Effector memory CD8-positive, alpha-beta T cell (primary cell): ENCODE data around the gene SGMS1.

Source experiments
- ATAC-seq: fragments of 150-1000 bp; cut with Tn5 transposase; replicated peaks from 2 replicates; pipeline ENCODE4 v1.10.0; 2021; ENCODE audit warnings: mild to moderate bottlenecking, moderate library complexity
- DNase-seq, 3 experiments: peaks; one replicate each; pipeline ENCODE4 v3.0.0; 2021
- H3K27ac Mint-ChIP-seq, 2 donors: one replicate each; pipeline ENCODE4 v1.8.0; 2022; ENCODE audit warnings: mild to moderate bottlenecking in 2 of 2, mixed read lengths in 2 of 2, moderate library complexity in 2 of 2
- H3K27me3 Mint-ChIP-seq, 2 donors: one replicate each; pipeline ENCODE4 v1.8.0; 2022; ENCODE audit warnings: mixed read lengths in 2 of 2
- H3K36me3 Mint-ChIP-seq: one replicate; pipeline ENCODE4 v1.8.0; 2022; ENCODE audit warnings: mild to moderate bottlenecking, moderate library complexity, mixed read lengths; ENCODE audit not compliant: insufficient read depth
- H3K4me1 Mint-ChIP-seq, 2 donors: one replicate each; pipeline ENCODE4 v1.8.0; 2022; ENCODE audit warnings: low read depth in 2 of 2, mixed read lengths in 2 of 2
- H3K4me3 Mint-ChIP-seq, 2 donors: one replicate each; pipeline ENCODE4 v1.8.0; 2022; ENCODE audit warnings: mild to moderate bottlenecking in 2 of 2, mixed read lengths in 2 of 2, moderate library complexity in 2 of 2
- H3K9me3 Mint-ChIP-seq, 2 donors: one replicate each; pipeline ENCODE4 v1.8.0; 2022; ENCODE audit warnings: mixed read lengths in 2 of 2

Gene SGMS1

GRCh38 chr10:50419091-50419490 lies 204.7 kb downstream of the SGMS1 start:
- H3K4me1 Mint-ChIP-seq = peaks cover 21 to 42% of the 10 kb centered on the region in 2 donors
- no peak overlapping the region for H3K27ac Mint-ChIP-seq

DNA sequence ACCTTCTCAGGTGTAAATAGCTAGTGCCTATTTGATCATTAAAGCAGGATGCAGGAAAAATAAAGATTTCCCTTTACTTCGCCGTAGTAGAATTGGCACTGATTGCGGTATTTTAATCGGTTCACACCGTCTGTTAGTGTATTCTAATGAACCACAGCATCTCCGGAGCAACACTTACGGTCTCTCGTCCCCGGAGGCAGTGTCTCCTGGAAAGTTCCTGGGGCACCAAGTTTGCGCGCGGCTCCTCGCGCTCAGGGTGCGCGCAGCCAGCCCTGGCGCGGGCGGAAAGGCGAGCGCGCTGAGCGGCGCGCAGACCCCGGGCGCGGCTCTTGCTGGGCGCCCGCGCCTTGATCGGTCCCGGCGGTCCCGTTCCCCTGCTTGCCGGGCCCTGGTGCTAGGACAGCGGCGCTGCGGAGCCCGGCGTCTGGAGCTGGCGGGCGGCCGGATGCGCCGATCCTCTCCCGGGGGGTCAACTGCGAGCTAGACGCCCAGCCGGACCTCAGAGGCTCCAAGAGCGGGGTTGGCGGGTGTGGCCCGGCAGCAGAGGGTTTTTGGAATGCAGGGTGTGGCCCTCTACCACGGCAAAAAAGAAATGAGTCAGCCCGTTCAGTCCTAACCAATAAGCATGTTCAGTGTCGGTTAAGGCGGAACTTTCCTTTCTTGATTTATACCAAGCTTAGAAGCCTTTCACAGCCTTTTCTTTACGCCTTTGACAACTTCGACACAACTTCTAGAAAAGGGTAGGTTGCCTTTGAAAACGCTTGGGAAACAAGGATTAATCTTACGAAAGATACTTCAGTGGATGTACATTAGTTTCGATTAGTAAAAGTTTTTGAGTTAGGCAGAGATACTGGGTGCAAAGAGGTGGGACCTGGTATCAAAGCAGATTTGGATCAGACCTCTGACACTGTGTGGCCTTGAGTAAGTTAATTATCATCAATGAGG lies 205.6 kb downstream of the SGMS1 start:
- H3K4me1 Mint-ChIP-seq = peaks cover 21 to 47% of the 10 kb centered on the region in 2 donors
- peaks cover 2% of the 10 kb centered on the region for H3K36me3 Mint-ChIP-seq
- H3K27me3 Mint-ChIP-seq = no peaks in the 10 kb centered on the region
- ATAC-seq (peak; percentile 74), DNase-seq (peak; percentile 17 to 34 (median 28))
- peak overlapping the region; percentile 86 to 89 for H3K4me3 Mint-ChIP-seq
- H3K27ac Mint-ChIP-seq = peak overlapping the region; percentile 65 to 88
- H3K9me3 Mint-ChIP-seq = no peaks in the 10 kb centered on the region

More at GRCh38 chr10:50419091-50419490, 204.7 kb downstream of the SGMS1 start:
- Mint-ChIP-seq H3K9me3 (no peaks in the 10 kb centered on the region), H3K36me3 (peaks cover 2% of the 10 kb centered on the region), H3K4me3 (peak overlapping the region in 1 of 2 donors; percentile 89), H3K27me3 (no peaks in the 10 kb centered on the region)
- DNase-seq (no peak), ATAC-seq (no peak)

- no peak for DNase-seq
- H3K27ac Mint-ChIP-seq = peak overlapping the region; percentile 65 to 88
Observed at GRCh38 chr10:50417486-50417885, 206.3 kb downstream of the SGMS1 start.

DNA sequence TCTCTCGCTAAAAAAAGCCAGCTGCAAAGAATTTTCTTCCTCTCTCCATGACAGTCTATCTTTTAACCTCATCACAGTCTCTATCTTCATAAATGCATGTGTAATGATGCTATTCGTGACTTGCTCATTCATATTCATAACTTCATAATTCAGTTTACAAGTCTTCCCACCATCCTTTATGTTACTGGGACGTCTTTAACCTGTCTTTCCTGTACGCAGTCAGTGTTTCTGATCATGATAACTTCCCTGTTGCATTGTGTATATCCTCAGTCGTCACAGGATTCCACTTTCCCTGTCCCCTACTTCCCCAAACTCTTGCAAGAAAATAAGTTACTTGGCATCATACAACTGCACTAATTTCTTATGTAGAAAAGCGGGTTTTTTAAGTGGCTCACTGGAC lies 206.9 kb downstream of the SGMS1 start:
- no peak for ATAC-seq
- Mint-ChIP-seq H3K9me3 (no peaks in the 10 kb centered on the region), H3K4me3 (peak overlapping the region; percentile 86 to 89), H3K27ac (no peak overlapping the region), H3K27me3 (no peaks in the 10 kb centered on the region), H3K4me1 (peaks cover 26 to 51% of the 10 kb centered on the region in 2 donors), H3K36me3 (no peaks in the 10 kb centered on the region)
- no peak for DNase-seq

More at GRCh38 chr10:50417486-50417885, 206.3 kb downstream of the SGMS1 start:
- H3K9me3 Mint-ChIP-seq = no peaks in the 10 kb centered on the region
- peak; percentile 31 for ATAC-seq
- peak overlapping the region; percentile 86 to 89 for H3K4me3 Mint-ChIP-seq
- H3K27me3 Mint-ChIP-seq = no peaks in the 10 kb centered on the region
- H3K4me1 Mint-ChIP-seq = peaks cover 22 to 49% of the 10 kb centered on the region in 2 donors
- H3K36me3 Mint-ChIP-seq = peaks cover 2% of the 10 kb centered on the region

DNA sequence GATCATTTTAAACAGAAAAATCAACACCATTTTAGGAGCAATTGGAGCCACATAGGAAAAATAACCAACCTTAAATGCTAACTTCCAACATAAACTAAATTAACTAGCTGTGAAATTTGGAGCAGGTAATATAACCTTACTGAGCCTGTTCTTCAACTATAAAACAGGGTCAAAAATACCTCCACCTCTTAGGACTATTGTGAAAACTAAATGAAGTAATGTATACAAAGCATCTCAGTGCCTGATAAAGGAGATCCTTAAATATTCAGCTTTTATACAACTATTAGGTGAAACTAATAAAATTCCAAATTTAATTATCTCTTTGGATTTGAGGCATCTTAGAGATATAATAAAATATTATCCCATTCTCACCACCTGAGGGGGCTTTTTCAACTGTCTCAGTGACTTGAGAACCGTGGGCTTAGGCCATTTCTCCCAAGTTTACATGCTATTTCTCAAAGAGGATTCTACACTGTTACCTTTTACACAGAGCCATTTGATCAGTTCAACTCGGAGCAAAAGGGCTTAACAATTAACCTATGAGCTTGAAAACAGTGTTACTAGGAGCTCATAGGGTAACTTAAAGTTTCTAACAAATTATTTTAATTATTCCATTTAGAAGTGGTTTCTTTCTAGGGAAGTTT lies 207.5 kb downstream of the SGMS1 start:
- DNase-seq (no peak), ATAC-seq (no peak)
- H3K27ac Mint-ChIP-seq = no peak overlapping the region
- no peaks in the 10 kb centered on the region for H3K36me3 Mint-ChIP-seq
- H3K4me3 Mint-ChIP-seq = peak overlapping the region in 1 of 2 donors; percentile 89
- peaks cover 29 to 51% of the 10 kb centered on the region in 2 donors for H3K4me1 Mint-ChIP-seq
- no peaks in the 10 kb centered on the region for H3K9me3 Mint-ChIP-seq
- H3K27me3 Mint-ChIP-seq = no peaks in the 10 kb centered on the region

- no peak for ATAC-seq
- no peaks in the 10 kb centered on the region for H3K36me3 Mint-ChIP-seq
- H3K27me3 Mint-ChIP-seq = no peaks in the 10 kb centered on the region
- peak overlapping the region in 1 of 2 donors; percentile 89 for H3K4me3 Mint-ChIP-seq
- no peaks in the 10 kb centered on the region for H3K9me3 Mint-ChIP-seq
- no peak for DNase-seq
- H3K4me1 Mint-ChIP-seq = peaks cover 32 to 53% of the 10 kb centered on the region in 2 donors
- H3K27ac Mint-ChIP-seq = no peak overlapping the region
Observed at GRCh38 chr10:50415292-50415691, 208.5 kb downstream of the SGMS1 start.

DNA sequence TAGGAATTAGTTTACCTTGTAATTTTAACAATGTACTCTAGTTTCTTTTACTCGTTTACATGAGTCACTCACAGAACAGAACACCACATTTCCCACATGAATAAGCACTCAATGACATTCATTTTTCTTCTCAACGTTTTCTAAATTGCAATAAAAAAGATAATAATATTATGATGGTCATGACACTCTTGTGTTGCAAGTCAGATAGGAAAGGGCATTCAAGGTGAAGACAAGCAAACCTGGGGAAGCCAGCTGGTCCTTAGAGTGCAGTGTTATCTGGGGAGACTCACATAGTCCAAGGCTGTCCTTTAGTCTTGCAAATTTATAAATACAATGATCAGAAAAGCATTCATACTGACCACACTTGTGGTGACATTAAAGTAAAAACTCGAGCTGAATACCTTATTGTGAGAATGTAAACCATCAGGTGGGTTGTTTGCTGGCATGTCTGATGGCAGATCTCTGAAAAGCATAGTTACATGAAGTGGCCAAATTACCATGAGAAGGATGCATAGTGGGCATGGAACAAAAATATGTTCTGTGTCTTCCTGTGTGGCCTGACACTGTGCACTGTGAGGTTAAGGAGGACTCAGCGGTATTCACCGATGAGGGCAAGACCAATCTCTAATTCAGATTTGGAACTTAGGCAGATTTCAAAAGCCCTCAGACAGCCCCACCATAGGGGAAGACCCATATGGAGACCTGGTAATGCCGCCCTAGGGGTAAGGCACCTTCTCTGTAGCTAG lies 213.5 kb downstream of the SGMS1 start:
- Mint-ChIP-seq H3K36me3 (peaks cover 5% of the 10 kb centered on the region), H3K4me1 (peaks cover 24 to 40% of the 10 kb centered on the region in 2 donors), H3K9me3 (no peaks in the 10 kb centered on the region), H3K4me3 (no peak overlapping the region), H3K27ac (peak overlapping the region; percentile 9 to 44), H3K27me3 (no peaks in the 10 kb centered on the region)
- DNase-seq = no peak
- ATAC-seq = peak; percentile 58

- Mint-ChIP-seq H3K27ac (no peak overlapping the region), H3K4me3 (no peak overlapping the region), H3K4me1 (peaks cover 24 to 30% of the 10 kb centered on the region in 2 donors), H3K27me3 (no peaks in the 10 kb centered on the region), H3K9me3 (no peaks in the 10 kb centered on the region), H3K36me3 (peaks cover 5% of the 10 kb centered on the region)
- DNase-seq (no peak), ATAC-seq (no peak)
Observed at GRCh38 chr10:50407076-50407801, 216.5 kb downstream of the SGMS1 start.

- Mint-ChIP-seq H3K4me3 (no peak overlapping the region), H3K4me1 (peaks cover 17 to 30% of the 10 kb centered on the region in 2 donors), H3K27ac (no peak overlapping the region), H3K9me3 (no peaks in the 10 kb centered on the region), H3K27me3 (no peaks in the 10 kb centered on the region), H3K36me3 (peaks cover 5% of the 10 kb centered on the region)
- no peak for ATAC-seq
- no peak for DNase-seq
Observed at GRCh38 chr10:50406457-50407070, 217.2 kb downstream of the SGMS1 start.

DNA sequence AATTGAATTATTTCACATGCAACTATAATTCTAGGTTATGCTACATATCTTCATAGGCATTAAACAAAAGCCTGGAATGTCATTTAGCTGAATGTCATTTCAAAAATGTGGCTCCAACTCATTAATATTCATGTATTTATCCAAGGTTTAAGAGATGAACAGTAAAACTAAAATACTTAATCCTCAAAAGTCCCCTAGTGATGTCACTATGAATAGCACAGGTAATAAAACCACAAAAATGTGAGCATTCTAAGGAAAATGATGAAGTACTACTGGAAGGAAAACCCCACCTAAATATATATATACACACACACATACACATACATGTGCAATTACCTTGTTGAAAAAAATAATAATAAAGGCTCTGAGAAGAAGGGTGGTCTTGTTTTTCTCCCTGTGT lies 218.0 kb downstream of the SGMS1 start:
- no peak overlapping the region for H3K4me3 Mint-ChIP-seq
- no peak for ATAC-seq
- DNase-seq = no peak
- H3K36me3 Mint-ChIP-seq = peaks cover 5% of the 10 kb centered on the region
- no peak overlapping the region for H3K27ac Mint-ChIP-seq
- no peaks in the 10 kb centered on the region for H3K9me3 Mint-ChIP-seq
- H3K4me1 Mint-ChIP-seq = peaks cover 15 to 27% of the 10 kb centered on the region in 2 donors
- no peaks in the 10 kb centered on the region for H3K27me3 Mint-ChIP-seq

DNA sequence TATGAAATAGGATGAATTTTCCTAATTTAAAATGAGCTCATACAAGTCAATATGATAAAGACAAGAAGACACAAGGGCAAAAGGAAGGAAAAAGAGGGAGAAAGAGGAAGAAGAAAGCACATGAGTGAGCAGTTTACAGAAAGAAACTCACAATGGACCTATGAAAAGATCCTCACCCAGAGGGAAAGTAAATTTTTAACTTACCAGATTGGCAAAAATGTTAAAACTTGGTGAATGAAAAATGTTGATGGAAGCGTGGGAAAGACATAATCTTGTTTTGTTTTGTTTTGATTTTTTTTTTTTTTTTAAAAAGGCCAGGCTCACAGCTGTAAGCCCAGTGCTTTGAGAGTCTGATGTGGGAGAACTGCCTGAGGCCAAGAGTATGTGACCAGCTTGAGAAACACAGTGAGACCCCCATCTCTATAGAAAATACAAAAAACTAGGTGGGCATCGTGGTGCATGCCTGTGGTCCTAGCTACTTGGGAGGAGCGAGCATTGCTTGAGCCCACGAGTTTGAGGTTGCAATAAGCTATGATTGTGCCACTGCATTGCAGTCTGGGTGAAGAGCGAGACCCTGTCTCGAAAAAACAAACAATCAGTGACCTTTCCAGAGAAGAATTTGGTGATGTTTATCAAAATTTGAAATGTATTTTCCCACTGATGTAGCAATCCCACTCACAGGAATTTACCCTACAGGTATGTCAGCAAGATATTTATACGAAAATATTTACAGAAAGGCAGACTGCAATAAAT lies 219.6 kb downstream of the SGMS1 start:
- DNase-seq (no peak), ATAC-seq (no peak)

DNA sequence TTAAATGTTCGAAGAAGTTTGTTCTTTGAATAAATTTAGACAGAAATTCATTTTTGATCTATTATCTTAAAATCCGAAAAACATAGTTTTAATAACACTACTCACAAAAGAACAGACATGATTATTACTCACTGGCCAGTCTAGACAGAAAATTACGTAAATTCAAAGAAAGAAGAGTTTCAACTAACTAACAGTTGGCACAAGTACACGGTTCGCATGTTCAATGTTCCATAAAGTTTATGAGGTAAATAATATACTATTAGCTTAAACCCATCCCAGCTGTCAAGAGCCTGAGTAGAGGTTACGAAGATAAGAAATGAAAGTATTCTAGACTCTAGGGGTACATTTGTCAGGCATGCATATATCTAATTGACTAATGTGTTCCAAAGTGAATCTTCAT lies 220.7 kb downstream of the SGMS1 start:
- H3K27me3 Mint-ChIP-seq = no peaks in the 10 kb centered on the region

More for the DNA sequence above, 219.6 kb downstream of the SGMS1 start:
- Mint-ChIP-seq H3K36me3 (peaks cover 5% of the 10 kb centered on the region), H3K27me3 (no peaks in the 10 kb centered on the region), H3K4me1 (peaks cover 12 to 24% of the 10 kb centered on the region in 2 donors), H3K9me3 (no peaks in the 10 kb centered on the region), H3K4me3 (no peak overlapping the region), H3K27ac (no peak overlapping the region)

More for the DNA sequence above, 220.7 kb downstream of the SGMS1 start:
- peaks cover 19 to 30% of the 10 kb centered on the region in 2 donors for H3K4me1 Mint-ChIP-seq
- ATAC-seq (no peak), DNase-seq (no peak)
- H3K36me3 Mint-ChIP-seq = peaks cover 5% of the 10 kb centered on the region
- H3K9me3 Mint-ChIP-seq = no peaks in the 10 kb centered on the region
- H3K27ac Mint-ChIP-seq = no peak overlapping the region
- no peak overlapping the region for H3K4me3 Mint-ChIP-seq
